ENCODE measurements around the gene DOK4.
A peak's percentile ranks its signal among the peaks of the same experiment; 100 is the strongest.

The DOK4 gene

DNA sequence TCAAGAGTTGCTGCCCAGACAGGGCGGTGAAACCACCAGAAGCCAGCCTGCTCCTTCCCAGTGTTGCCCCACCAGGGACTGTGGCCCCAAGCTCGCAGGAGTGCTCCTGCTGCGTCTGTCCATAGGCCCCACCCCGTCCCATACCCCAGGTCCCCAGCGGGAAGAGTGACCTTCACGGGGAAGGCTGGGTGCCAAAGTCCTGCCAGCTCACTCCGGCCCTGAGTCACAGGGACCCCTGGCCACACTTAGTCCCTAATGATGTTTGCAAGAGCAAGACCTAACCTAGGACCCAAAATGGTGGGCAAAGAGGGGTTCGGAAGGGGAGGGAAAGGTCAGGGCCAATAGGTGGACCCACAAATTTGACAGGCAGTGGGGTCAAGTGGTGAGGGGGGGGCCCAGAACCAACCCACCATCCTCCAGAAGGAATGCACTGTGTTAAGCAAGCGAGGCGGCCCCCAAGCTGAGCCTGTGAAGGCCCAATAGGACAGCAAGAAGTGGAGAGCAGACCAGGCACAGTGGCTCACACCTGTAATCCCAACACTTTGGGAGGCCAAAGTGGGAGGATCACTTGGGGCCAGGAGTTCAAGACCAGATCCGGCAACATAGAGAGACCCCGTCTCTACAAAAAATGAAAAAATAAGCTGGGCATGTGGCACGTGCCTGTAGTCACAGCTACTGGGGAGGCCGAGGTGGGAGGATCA lies 3.3 kb downstream of the DOK4 start:
- no peak for DNase-seq
- TF ChIP-seq POLR2A (IDR thresholded peaks at IDR 0.05; ENCODE audit: low read length), result no peak
- no peak for TF ChIP-seq GATA1 (IDR thresholded peaks at IDR 0.05; ENCODE audit: low read depth, low read length)

DNA sequence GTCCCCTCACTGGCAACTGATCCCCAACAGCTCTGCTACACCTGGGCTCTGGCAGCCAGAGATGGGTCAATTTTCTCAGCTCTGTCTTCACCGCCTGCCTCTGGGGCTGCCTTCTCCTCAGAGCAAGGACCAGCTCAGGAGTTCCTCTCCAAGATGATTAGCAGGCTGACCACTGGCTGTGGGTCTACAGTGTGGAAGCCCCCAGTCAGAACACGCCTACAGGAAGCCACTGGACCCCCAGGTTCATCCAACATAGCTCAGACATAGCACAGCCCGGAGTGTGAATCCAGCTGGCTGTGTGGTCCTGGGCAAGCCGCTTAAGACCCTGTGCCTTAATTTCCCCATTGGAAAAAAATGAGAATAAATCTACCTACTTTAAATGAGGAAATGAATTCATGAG lies 4.9 kb downstream of the DOK4 start:
- DNase-seq, result no peak
- TF ChIP-seq POLR2A (IDR thresholded peaks at IDR 0.05; ENCODE audit: low read length), result no peak
- TF ChIP-seq GATA1 (IDR thresholded peaks at IDR 0.05; ENCODE audit: low read depth, low read length), result no peak

DNA sequence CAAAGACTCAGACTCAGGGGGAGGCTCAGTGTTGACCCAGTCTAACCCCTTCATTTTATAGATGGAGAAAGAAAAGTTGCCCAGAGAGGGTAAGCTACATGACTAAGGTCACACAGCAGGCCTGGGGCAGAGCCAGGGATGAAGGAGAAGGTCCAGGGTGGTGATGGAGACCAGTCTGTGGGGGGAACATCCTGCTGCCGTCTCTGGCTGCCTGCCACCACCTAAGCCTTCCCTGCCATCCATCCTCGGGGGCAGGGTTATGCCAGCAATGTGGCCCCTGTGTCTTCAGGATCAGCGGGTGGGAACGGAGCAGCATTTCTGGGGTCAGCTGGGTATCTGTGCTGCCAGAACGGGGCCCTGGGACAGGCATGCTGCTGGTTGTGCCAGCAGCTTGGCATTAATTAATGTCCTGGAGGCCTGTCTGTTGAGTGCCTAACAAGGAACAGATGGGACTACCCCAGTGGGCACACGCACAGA lies 5.5 kb downstream of the DOK4 start:
- TF ChIP-seq GATA1 (IDR thresholded peaks at IDR 0.05; ENCODE audit: low read depth, low read length), result no peak
- TF ChIP-seq POLR2A (IDR thresholded peaks at IDR 0.05; ENCODE audit: low read length), result no peak
- DNase-seq, result no peak

DNA sequence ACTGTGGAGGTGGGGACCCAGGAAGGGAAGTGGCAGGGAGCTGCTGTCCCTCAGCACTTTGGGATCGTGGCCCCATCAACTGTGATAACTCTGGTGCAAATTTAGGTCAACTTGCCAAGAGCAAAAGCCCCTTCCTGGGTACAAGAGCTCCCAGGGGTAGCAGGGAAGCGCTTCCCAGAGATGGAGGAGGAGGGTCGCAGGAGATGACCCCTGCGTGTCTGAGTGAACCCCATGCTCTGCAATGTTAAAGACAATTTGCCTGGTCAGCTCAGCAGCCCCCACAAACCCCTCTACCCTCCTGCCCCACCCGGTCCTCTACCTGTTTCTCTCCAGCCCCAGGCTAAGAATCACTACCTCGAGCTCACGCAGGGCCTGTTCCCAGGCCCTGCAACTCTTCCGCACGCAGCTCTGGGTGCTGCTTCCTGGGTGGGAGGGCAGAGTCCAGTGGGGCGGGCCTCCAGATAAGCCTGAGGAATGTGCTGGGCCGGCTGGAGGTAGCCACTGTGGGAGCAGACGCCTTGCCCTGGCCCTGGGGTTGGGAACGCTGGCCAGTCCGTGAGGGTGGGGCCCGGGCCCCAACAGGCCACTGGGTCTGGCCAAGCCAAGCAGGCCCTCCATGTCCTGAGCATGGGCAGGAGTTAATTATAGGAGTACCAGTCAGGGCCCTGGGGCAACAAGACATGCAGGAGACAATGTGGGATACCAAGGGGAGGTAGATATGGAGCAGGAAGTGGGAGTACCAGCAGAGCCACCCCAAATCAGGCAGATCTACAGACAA lies 6.1 kb downstream of the DOK4 start:
- no peak for DNase-seq
- TF ChIP-seq GATA1 (IDR thresholded peaks at IDR 0.05; ENCODE audit: low read depth, low read length) (no peak), POLR2A (IDR thresholded peaks at IDR 0.05; ENCODE audit: low read length) (no peak)

DNA sequence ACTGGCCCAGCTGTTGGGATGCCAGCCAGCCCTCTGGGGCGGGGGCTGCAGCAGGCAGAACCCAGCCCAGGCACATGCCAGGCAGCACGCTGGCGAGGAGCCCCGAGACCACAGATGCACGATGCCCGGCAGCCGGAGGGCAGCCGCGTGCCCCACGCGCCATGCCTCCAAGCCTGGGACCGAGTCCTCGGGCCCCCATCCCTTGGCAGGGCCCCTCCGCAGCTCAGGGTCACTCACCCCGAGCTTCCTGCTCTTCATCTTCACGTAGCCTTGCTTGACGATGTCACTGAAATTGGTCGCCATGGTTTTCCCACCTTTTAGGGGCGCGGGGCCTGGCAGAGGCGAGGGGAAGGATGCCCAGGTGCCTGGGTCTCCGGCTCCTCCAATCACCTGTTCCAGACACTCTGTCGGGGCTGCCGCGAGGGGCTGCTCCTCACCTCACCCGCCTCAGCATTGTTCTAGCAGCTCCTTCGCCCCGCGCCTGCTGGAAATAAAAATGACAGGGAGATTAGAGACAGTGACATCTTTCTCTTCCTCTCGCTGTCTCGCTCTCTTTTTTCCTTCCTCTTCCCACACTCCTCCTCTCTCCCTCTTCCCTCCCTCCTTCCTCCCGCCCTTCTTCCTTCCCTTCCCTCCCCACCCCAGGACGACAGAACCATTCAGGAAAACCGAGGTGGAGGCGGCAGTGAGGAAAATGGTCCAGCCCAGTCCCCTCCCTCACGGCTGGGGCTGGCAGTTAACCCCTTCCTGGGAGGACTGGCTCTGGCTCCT lies 6.9 kb downstream of the DOK4 start:
- TF ChIP-seq GATA1 (IDR thresholded peaks at IDR 0.05; ENCODE audit: low read depth, low read length) (no peak), POLR2A (IDR thresholded peaks at IDR 0.05; ENCODE audit: low read length) (no peak)
- no peak for DNase-seq

DNA sequence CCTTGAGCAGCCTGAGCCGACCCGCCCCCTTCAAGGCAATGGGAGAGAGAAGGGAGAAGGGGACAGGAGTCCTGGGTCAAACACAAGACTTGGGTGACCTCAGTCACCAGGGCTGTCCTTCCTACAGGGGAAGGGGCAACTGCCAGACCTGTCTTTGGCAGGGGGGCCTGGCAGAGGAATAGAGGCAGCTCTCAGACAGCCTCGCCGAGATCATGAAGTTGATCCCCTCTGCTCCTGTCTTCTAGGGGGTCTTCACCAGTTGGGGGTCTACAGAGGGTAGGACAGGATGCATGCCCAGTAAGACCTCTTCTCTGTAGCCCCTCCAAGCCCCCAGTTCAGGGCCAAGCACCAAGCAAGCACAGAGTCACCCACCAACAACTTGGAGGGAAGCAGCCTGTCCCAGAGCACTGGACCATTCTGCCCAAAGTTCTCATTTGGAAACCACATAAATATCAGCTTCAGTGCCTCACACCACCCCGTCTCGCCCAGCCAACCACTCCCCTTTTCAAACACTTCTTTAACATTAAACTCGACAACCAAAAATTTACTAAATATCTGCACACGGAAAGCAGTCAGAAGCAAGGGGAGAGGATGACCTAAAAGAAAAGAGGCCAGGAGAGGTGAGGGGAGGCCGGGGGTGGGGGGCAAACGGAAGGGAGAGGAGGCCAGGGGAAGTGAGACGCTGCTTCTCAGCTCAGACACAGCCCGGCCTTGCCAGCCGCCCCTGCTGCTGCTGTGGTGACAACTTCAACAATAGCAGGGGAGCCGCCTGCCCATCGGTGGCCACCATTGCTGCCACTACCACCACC lies 7.7 kb downstream of the DOK4 start:
- DNase-seq, result no peak
- TF ChIP-seq GATA1 (IDR thresholded peaks at IDR 0.05; ENCODE audit: low read depth, low read length) (no peak), POLR2A (IDR thresholded peaks at IDR 0.05; ENCODE audit: low read length) (no peak)

DNA sequence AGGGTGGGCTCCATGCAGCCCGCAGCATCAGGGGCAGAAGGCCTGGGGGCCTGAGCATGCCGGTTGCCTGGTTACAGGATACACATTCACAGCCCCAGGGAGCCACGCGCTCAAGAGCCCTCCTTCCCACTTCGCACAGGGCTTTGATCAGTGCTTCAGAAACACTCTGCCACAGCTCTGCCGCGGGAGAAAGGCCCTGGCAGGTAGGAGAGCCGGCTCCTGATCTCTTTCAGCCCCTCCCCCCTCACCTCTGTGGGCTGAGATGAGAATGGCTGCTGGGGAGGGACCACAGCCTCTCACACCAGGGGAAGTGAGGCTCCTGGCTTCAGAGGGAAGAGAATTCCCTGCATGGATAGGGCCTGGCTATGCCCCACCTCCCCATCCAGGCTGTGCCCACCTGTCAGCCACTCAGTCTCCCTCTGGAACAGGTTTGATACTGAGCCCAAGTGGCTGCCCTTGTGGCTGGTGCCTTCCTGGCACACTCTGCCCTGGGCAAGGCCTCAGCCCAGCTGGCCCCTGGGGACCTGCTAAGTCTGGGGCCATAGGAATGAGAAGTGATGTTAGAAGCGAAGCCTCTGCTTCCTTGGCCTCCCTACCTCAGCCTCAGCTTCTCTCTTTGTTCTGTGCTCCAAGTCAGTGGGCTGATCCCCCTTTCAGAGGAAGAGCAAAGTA lies 8.6 kb downstream of the DOK4 start:
- DNase-seq, result no peak
- TF ChIP-seq GATA1 (IDR thresholded peaks at IDR 0.05; ENCODE audit: low read depth, low read length) (no peak), POLR2A (IDR thresholded peaks at IDR 0.05; ENCODE audit: low read length) (no peak)

DNA sequence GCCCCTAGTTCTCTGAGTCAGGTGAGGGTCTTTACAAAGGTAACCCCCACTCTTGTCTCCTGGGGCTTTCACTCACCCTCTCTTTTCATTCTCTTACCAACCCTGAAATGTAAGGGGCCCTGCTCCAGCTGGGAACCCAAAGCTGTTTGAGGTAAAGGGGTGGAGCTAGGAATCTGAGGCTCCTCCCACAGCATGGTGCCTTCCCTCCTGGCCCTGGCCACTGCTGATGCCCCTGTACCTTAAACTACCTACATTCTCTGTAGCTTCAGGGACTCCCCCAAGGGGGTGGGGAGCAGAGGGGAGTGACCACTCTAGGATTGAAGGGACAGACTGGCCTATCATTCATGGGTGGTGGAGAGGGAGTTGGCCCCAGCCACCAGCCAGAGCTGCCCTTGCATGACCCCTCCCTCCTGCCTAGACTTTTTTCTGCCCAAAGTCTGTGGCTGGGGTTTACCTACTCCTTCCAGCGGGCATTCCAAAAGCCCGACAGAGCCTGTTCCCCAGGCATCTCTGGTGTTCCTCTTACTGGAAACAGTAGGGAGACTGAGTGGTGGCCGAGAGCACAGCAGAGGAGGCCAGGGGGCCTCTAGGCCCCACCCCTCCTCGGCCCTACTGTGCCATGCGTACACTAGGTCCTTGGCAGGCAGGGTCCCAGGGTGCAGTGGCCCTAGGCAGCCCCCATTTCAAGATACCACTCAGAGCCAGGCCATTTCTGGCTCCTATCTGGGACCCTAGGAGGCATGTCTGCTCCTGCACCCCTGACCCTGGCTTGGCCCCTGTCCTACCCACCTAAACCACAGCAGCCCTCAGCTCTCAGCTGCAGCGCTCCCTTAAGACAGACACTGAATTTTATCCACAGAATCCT lies 9.5 kb downstream of the DOK4 start:
- no peak for TF ChIP-seq GATA1 (IDR thresholded peaks at IDR 0.05; ENCODE audit: low read depth, low read length)
- no peak for TF ChIP-seq POLR2A (IDR thresholded peaks at IDR 0.05; ENCODE audit: low read length)
- DNase-seq, result peak in 1 of 2 experiments; percentile 16

DNA sequence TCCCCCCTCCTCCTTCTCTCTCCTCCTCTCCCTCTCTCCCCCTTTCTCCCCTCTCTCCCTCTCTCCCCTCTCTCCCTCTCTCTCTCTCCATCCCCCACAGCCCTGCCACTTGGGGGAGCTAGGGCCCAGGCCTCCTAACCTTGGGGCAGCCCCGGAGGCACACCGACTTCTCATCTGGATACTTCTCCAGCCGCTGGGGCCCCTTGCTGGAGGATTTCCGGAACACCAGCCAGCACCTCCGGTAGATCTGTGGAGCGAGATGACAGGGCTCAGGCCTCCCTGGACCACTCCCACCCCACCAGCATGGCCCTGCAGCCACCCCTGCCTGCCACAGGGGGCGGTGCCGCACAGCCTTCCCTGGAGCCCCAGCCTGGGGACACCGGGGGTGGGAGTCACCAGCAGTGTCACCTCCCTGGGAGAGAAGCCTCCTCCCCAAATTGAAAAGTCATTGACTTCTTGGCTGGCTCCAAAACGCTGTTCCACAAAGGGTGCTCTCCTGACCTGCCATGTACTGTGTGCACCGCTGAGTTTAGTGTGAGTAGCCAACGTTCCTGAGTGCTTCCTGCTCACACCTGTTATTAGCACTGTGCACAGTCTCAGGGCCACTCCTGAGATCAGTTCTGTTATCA lies 10.5 kb downstream of the DOK4 start:
- peak; percentile 56 to 61 for DNase-seq
- TF ChIP-seq POLR2A (IDR thresholded peaks at IDR 0.05; ENCODE audit: low read length) (no peak), GATA1 (IDR thresholded peaks at IDR 0.05; ENCODE audit: low read depth, low read length) (no peak)

DNA sequence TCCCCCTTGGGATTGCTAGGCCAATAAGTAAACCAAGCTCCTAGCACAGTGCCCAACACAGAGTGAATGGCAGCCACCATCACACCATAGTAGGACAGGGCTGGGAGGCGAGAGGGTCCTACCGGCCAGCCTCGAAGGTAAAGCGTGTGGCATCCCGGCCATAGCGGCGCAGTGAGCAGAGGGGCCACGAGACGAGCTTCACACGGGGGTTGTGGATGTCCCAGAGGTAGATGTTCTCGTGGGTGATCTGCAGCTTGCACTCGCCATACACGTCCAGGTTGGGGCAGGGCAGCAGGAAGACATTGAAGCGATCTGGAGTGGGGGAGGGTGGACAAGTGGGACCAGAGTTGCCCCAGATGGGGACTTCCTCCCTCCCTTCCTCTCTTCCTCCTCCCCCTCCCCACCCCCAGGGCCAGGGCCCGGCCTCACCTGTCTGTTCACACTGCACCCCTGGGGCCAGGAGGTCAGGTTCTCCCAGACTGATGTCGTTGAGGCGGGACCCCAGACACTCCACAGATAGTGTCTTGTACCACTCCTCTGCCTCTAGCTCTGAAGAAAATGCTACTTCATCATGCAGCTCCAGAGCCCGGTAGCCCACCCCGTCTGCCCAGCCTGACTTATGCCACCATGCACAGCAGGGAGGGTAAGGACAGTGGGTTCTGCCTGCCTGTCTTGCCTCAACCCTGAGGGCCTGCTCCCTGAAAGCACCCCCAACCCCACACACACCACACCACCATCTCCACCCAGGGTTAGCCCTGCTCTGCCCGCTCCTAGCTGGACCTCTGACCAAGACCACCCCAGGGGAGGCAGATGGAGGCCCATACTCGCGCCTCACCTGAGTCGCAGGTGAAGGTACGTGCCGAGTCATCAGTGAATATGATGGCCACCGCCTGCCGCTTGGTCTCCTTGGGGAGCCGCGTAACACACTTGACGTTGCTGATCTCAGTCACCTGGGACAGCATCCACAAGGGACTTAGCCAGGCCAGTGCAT lies 11.3 kb downstream of the DOK4 start:
- TF ChIP-seq POLR2A (IDR thresholded peaks at IDR 0.05; ENCODE audit: low read length) (no peak), GATA1 (IDR thresholded peaks at IDR 0.05; ENCODE audit: low read depth, low read length) (no peak)
- no peak for DNase-seq

DNA sequence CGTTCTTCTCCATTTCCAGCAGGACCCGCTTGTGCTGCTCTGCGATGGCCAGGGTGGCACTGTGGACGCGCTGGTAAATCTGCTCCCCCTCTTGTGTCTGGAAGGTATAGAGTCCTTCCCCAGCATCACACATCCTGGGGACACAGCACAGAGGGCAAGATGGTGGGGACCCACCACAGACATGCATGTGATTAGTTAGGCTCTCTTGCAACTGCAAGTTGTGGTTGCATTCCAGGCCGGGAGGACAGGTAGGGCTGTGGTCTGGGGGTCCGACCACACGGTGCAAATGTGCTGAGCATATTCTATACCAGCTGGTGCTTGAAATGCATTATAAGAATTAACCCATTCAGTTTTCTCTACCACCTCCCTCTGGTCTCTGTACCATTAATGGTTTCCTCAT lies 12.4 kb downstream of the DOK4 start:
- no peak for TF ChIP-seq POLR2A (IDR thresholded peaks at IDR 0.05; ENCODE audit: low read length)
- TF ChIP-seq GATA1 (IDR thresholded peaks at IDR 0.05; ENCODE audit: low read depth, low read length), result no peak
- no peak for DNase-seq
